HG02798 (cell line): ENCODE data around the gene COL4A4.

Experiments used
- ATAC-seq: cut with Tn5 transposase; IDR thresholded peaks from one replicate; pipeline ENCODE4 v1.9.1; 2021; ENCODE audit warnings: mild to moderate bottlenecking; ENCODE audit not compliant: unreplicated experiment, poor library complexity

Gene COL4A4

DNA sequence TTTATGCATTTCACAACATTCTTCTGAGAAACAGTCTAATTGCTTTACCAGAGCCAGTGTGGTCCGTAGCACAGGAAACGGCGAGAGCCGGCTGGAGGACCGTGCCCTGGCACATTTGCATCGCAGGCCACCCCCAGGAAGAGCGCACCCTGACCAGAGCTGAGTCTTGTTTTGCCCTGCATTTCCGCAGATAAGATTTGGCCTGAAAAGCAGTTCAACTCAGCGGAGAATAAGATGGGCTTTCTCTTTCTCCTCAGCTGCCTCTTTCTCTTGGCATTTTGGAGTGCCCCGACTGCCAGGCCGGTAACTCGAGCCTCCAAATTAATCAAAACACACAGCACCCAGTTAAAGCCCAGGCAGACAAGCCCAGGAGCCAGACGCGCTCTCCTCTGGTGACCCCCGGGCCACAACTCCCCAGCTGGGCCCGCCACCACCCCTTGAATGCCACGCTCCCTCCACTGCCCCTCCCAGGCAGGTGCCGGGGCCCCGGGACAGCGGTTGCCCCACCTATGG, 464 bp downstream of the COL4A4 start:
- ATAC-seq: peak; percentile 75

DNA sequence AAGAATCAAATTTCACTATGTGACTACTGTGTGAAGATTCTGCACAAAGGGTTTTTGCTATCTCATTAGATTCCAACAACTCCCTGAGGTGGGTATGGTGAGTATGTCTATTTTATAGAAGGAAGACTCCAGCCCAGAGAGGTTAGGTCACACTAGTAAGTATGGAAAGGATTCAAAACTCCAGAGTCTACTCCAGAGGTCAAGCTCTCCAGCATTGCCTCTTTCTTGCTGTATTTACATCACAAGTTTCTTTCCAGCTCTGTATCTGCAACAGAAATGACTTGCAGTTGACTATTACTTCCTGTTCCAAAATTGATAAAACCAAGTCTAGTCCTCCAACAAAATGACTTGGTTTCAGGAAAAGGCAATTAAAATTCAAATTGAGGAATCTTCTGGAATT, 2.1 kb downstream of the COL4A4 start:
- ATAC-seq: no peak

DNA sequence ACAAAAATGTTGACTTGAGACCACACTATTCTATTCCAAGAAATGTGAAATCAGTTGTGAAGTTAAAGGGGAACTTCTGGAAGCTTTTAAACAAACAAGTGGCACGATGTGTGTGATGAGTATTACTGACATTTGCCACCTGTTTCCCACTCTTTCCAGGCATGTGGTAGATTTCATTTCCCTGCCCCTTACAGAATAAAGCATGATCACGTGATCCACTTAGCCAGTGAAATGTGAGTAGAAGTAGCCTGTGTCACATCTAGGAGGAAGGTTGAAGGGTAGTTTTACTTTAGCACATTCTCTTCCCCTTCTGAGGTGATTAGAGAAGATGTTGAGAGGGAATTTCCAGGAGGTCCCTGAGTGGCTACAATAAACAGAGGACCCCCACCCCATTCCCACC, 3.8 kb downstream of the COL4A4 start:
- no peak for ATAC-seq

DNA sequence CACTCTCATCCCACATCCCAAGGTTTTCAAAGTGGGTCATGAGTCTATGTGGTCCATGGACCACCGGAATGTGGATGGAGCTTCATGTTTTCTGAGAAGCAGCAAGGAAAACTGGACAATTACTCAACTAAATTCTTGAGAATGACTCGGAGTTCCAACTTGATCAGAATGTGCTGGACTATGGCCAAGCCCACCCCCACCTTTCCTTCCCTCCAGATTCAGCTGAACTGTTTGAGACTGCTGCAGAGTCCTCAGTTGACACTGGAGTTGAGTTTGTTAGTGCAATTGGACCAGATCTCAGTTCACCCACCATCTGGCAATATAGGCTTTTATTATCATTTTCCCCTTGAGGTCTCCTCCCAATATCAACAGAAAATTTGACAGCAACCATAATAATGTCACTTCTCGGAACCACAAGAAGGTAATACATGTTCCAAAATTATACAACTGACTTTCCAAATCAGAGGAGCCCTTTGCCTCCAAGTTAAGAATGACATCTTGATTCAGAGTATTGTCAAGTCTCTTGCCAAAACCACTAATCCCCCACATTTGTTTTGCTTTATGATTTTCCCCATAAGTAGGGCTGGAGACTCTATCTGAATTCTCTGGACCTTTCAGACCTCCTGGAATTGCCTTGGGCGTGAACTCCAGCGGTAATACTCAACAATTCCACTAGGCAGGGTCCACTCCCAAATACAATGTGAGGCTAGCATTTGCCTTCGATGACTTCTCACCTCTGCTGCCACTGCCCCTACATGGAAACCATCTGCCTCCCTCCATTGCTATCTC, 8.8 kb downstream of the COL4A4 start:
- ATAC-seq: no peak

DNA sequence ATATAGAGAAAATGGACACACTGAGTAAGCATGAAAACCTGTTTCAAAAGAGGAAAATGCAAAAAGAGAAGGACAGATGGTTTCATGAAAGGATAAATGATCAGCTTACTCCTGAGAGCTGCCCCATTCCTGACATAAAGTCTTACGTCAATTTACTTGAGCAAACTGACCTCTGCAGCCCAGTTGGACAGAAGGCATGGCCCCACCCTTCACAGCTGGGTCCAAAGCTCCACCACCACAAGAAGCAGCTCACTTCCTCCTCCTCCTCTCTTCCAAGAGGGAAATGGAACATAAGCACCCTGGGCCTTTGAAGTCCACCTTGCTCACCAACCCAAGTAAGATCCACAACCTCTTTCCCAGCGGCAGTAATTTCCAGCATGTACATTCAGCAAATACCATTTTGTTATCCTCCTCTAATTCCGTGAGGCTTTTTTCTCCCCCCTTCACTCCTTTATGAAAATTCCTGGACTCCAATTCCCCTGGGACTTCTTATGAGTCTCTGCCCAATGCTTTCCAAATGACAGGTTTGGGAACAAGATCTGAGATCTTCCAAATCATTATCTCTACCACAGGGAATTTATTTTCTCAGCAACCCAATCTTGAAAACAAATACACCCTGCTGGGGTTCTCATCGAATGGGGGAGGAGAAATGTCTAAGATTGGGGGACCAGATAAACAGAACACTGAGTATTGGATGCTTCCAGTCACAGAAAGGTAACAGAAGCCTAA, 10.1 kb downstream of the COL4A4 start:
- no peak for ATAC-seq

DNA sequence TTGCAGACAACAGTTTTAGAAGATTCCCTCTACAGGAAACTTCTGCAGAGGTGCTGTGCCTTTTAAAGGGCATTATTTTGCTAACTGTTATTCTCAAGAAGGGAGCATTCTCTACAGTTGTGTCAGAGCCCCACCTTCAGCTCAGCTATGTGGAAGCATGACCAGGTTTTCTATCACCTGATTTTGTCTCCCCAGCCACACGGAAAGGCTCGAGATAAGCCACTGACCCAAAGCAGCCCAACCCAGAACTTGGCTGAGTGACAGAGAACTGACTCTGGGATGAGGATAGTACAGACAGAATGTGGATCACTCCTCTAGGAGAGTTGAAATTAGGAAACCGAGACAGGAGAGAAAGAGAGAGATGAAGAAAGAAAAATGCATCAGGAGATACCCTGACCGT, 10.7 kb downstream of the COL4A4 start:
- ATAC-seq: no peak

DNA sequence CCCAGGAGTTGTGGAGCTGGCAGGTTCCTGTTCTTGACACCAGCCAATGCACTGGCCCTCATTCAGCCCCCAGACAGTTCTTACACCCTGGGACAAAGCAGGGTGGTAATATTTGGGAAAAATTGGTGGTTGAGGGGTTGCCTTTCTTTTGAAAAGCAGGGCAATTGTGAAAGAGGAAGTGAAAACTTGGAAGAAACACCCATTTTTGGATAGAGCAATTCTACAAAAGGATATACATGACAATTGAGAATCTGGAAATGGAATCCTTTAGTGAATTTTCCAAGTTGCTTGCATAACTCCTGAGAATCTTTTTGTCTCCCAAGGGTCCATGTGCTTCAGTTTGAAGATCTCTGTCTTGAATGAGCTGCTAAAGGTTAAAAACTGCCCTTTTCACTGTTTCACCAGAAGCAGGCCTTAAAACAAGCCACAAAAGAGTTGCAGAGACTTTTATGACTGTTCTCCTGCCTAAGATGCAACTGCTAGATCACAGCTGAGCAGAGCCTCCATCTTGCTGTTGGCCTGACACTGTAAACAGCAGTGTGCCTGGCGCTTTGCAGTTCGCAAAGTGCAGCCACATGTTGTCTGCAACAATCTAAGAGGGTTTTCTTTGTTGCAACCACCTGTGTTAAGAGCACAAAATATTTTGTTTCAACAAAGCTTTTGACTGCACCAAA, 11.8 kb downstream of the COL4A4 start:
- ATAC-seq: no peak

DNA sequence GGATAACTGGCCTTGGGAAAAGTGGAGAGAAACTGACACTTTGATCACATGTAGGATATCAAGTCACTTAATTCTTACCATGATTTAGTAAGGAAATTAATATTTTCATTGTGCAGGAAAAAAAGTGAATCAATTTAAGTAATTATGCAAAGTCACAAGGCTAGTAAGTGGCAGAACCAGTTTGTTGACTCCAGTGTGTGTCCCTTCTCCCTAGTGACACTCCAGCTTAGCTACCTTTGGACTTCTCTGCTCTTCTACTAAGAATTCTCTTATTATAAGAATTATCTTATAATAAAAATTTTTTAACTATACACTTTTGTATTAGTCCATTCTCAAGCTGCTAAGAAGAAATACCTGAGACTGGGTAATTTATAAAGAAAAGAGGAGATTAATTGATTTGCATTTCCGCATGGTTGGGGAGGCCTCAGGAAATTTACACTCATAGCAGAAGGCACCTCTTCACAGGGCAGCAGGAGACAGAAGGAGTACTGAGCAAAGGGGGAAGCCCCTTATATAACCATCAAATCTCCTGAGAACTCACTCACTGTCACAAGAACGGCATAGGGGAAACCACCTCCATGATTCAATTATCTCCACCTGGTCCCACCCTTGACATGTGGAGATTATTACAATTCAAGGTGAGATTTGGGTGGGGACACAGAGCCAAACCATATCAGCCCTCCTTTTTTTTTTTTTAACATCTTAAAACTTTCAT, 13.6 kb downstream of the COL4A4 start:
- ATAC-seq: no peak

DNA sequence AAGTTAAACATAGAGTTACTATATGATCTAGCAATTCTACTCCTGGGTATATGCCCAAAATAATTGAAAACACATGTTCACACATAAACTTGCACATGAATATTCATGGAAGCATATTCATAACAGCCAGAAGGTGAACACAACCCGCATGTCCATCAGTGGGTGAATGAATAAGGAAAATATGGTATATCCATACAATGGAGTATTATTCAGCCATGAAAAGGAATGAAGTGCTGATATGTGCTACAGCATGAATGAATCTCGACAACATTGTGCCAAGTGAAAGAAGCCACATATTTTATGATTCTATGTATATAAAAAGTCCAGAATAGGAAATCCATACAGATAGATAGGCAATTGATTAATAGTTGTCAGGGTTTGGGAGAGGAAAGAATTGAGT, 15.9 kb downstream of the COL4A4 start:
- ATAC-seq: no peak

DNA sequence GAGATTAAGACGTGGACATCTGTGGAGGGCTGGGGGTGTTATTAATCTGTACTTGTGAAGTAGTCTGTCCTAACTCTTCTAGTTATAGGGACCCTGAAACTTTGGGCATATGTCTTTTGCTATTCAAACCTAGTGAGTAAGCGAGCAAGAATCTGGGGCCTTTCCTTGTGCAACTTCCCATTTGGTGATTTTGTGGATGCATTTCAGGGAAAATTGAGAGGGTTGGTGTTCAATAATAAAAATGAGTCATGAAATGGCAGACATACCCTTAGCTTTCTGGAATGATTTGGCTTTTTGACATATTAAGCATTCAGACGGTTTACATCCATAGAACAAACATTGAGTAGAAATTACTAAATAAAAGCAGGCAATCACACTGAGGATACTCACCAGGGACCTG, 17.0 kb downstream of the COL4A4 start:
- ATAC-seq: no peak

DNA sequence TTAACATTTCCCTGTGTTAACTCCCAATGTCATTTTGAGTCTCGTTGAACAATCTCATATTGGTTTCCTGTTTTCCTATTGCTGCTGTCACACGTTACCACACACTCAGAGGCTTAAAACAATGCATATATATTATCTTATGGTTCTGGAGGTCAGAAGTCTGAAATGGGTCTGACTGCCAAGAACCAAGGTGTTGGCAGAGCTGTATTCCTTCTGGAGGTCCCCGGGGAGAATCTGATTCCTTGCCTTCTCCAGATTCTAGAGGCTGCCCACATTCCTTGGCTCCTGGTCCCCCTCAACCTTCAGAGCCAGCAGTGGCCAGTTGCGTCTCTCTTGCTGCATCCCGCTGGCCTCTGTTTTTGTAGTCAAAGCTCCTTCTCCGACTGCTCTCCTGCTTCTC, 17.5 kb downstream of the COL4A4 start:
- ATAC-seq: no peak

DNA sequence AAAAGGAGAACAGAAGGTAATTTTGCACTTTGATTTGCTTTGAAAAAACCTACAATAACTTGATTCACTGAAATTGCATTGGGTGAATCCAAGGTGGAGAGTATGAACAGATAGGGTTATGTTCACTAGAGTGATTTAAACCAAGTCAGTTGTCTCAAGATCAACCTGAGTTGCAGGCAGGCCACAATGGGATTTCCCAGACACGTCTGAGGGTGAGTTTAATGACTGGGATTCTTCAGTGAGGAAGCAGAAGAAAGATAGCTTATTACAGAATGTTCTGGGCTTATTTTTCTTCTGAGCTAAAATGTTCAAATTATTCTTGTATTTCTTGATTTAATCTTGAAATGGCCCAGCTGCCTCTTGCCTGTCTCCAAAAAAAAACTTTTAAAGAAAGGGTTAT, 20.1 kb downstream of the COL4A4 start:
- no peak for ATAC-seq

DNA sequence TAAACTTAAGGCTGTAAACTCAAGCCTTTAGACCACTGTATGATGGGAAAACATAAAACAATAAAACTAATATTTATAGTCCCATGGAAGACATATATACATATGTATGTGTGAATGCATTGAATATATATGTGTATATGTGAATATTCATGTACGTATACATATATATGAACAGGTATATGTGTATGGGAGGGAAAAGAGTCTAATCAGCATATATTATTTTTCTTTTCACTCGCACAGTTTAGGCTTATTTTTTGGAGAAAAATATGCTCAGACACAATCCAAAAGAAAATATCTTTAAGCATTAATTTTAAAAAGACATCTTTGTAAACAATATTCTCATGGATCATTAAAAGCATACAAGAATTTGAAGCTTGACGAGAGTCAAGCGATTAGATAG, 22.7 kb downstream of the COL4A4 start:
- ATAC-seq: no peak

DNA sequence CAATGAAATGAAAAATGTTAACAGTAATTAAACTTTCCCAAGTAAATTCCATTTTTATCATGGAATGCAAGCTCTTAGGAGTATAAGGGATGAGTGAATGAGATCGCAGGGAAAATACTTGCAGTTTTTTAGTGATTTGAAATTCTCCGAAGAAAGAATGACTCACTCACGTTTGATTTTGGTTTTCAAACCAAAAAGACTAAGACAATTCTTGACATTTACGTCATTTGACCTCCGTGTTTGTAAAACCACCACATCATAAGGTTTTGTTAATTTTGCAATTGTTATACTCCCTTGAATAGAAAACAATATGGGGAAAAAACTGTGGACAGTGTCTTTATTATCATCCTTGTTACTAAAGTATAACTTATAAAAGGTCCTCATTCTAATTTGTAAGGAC, 29.4 kb downstream of the COL4A4 start:
- no peak for ATAC-seq

DNA sequence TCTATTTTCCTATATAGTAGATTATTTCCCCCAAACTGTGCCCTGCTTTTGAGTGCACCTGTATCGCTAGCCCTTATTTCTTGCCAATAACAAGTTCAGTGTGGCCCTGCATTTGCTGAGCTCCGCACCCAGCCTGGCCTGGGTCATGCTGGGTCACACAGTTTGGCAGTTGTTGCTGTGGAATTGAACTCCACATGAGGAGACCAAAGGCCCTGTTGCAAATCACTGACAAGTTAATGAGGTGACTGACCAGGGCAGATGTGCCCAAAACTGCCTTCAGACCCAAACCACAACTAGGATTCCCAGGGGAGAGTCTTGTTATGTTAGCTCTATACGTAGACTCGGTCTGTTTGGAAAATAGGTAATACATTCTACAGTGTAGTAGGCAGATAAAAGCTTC, 31.0 kb downstream of the COL4A4 start:
- no peak for ATAC-seq

DNA sequence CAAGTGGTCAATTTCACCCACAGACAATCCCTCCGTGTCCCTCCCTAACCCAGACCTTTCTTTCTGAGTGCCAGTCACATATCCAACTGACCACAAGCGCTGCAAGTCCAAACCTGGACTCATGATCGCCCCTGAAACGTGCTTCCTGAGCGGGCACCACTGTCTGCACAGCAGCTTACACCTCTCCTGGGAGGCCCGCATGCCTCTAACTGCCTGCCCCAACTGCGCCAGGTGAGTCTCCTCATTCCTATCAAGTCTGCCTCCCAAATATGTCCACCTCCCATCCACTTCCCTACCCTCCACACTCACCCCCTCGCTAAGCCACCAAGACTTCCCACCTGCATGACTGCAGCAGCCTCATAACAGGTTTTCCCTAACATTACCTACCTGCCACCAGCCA, 33.4 kb downstream of the COL4A4 start:
- no peak for ATAC-seq

DNA sequence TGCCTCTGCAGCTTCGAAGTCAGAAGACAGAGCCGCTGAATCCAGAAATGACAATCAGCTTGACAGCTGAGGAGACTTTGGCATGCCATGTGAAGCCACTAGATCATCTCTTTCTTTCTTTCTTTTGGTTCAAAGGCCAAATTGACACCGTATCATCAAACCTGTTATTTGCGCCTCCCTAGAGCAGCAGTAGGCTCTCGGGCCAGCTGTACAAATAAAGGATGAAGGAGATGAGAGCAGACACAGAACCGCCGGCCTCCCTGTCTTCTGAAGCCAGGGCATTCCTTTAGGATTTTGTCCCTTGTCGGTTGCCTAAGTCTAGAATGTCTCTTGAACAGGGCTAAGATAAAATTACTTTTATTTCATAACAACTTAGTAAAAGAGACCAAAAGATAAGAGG, 36.8 kb downstream of the COL4A4 start:
- no peak for ATAC-seq

DNA sequence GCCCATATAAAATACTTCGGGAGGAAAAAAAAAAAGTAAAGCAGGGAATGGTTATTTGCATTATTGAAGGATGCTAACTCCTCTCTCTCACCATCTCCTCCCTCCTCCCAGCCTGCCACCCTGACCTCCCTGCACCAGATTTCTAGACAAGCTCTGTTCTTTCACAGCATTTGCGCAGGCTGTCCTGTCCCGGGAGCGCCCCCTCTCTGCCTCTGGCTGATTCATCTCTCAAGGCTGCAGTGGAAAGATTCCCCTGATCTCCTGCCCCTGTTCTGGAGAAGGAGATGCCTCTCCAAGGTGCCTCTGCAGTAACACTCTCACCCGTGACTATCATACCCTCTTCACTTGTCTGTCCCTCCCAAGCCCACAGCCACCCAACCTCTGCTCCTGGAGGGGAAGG, 38.5 kb downstream of the COL4A4 start:
- ATAC-seq: no peak

DNA sequence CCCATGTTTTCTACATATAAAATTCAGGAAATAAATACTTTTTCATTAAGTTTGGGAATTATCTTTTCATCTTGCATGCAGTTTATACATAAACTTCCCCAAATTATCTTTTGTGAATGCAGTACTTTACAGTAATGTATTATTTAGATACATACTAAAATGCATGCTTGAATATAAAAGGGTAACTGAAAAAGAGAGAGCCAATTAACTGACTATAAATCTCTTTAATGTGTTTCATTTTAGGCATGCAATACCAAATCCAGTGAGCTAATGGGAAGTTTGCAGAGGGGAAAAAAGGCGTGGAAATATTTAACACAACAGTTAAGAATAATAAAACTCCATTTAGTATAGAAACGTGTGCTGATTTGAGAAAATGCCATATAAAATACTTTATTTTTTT, 39.2 kb downstream of the COL4A4 start:
- no peak for ATAC-seq

DNA sequence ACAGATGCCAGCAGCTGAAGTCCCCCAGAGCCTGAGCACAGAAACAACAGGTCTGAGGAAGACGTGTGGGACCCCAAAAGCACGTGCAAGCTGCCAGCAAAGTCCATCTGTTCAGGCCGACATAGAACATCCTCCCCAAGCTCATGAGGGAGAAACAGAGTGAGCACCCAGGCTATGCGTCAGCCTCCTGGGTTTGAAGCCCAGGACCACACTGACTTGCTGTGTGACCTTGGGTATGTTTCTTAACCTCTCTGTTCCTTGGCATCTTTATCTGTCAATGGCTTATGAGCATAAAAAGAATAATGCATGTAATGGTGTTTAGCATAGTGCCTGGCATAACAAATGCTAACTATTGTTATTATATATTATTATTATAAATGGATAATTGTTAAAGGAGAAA, 40.3 kb downstream of the COL4A4 start:
- ATAC-seq: no peak

DNA sequence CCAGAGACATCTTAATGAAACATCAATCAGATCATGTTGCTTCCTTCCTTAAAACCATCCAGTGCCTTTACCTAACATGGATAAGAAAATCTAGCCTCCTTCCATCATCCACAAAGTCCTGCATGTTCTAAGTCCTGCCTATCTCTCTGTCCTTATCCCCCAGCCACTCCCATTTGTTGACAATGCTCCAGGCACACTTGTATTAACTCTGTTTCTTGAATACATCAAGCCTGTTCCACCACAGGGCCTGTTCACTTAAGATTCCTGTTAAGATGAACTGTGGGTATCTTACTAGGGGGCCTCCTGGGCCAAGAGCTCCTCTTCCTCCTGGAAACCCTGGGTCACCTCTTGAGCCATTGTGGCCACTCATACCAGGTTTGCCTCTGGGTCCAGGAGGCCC, 45.7 kb downstream of the COL4A4 start:
- ATAC-seq: no peak
